GM10266 (cell line): ENCODE results near the gene LBP.
"Not testable (repeated sequence)": the region's sequence is repeated elsewhere in the genome, so short reads cannot be mapped to it uniquely, and the experiment has no call there.

Experiments used
- DNase-seq: peaks from one replicate; pipeline ENCODE4 v3.0.0; 2012; ENCODE audit errors: extremely low spot score
- CTCF ChIP-seq: IDR thresholded peaks from 2 replicates; pipeline ENCODE4 v1.5.1; 2012; ENCODE audit warnings: mild to moderate bottlenecking, low read depth; ENCODE audit not compliant: control insufficient read depth, insufficient read depth; ENCODE audit errors: missing control alignments

Gene LBP

GRCh38 chr20:38311091-38311490 is 35.2 kb upstream of the LBP start:
- no peak for TF ChIP-seq CTCF
- no peak for DNase-seq

GRCh38 chr20:38311491-38311890 is 34.8 kb upstream of the LBP start:
- no peak for TF ChIP-seq CTCF
- DNase-seq = no peak

- DNase-seq = no peak
- no peak for TF ChIP-seq CTCF
Observed at GRCh38 chr20:38313676-38314075, 32.6 kb upstream of the LBP start.

- DNase-seq = not testable (repeated sequence)
Observed at GRCh38 chr20:38314350-38314749, 31.9 kb upstream of the LBP start.

GRCh38 chr20:38315290-38315966 is 30.9 kb upstream of the LBP start:
- DNase-seq = no peak

GRCh38 chr20:38316341-38316740 is 29.9 kb upstream of the LBP start:
- no peak for DNase-seq
- TF ChIP-seq CTCF = no peak

More at GRCh38 chr20:38315290-38315966, 30.9 kb upstream of the LBP start:
- TF ChIP-seq CTCF = no peak

- no peak for DNase-seq
- TF ChIP-seq CTCF = no peak
Observed at GRCh38 chr20:38317422-38317821, 28.9 kb upstream of the LBP start.

- no peak for DNase-seq
- TF ChIP-seq CTCF = no peak
Observed at GRCh38 chr20:38320221-38320620, 26.1 kb upstream of the LBP start.
